Amniotic epithelial cell (primary cell): ENCODE data around the gene OR2AJ1.

Source experiments
- DNase-seq: peaks from one replicate; pipeline ENCODE4 v3.0.0-alpha.2; 2010; ENCODE audit warnings: low read depth

The OR2AJ1 gene

GRCh38 chr1:247961791-247962190, 37.1 kb downstream of the OR2AJ1 start:
- no peak for DNase-seq

GRCh38 chr1:247962911-247963588, 38.4 kb downstream of the OR2AJ1 start:
- no peak for DNase-seq

GRCh38 chr1:247964933-247965332, 40.2 kb downstream of the OR2AJ1 start, which contains the start of gene OR2AK2:
Gene OR2AK2 (plus strand): TSS chr1:247965233. CDS start chr1:247965377, 144 bp downstream.
- DNase-seq: no peak

GRCh38 chr1:247966532-247967204, 42.0 kb downstream of the OR2AJ1 start:
- no peak for DNase-seq
